NB4 (cell line): ENCODE results near the gene ITLN1.

Experiments used
- POLR2A ChIP-seq: IDR thresholded peaks from 2 replicates; pipeline ENCODE4 v1.6.1; 2011; ENCODE audit warnings: mild to moderate bottlenecking; ENCODE audit not compliant: insufficient read length; ENCODE audit errors: extremely low read depth
- TF ChIP-seq, protein P1 (sequence below): IDR thresholded peaks from 2 replicates; pipeline ENCODE4 v1.6.1; 2011; ENCODE audit warnings: low read depth, low read length
- TF ChIP-seq, protein P2 (sequence below): IDR thresholded peaks from one replicate; pipeline ENCODE4 v1.5.1; 2012; ENCODE audit warnings: low read depth, low read length

DNA sequence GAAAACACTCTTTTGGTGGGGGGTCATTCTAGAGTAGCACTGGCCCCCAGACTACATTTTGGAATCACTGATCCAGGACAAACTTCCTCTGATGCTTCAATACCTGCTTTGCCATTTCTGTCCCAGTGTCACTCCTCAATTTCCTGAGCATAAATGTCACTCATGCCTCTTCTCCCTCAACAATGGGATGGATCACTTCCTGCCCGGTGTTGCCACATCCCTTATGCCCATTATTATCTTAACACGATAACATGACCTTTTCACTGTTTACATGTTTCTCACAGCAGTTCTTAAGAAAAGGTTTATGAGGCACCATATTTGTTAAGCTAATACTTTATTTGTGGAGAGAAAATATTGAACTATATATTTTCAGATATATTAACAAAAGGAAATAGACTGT is 3.9 kb upstream of the ITLN1 start:
- TF ChIP-seq, protein P1, sequence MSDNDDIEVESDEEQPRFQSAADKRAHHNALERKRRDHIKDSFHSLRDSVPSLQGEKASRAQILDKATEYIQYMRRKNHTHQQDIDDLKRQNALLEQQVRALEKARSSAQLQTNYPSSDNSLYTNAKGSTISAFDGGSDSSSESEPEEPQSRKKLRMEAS = no peak
- TF ChIP-seq POLR2A = no peak
- TF ChIP-seq, protein P2, sequence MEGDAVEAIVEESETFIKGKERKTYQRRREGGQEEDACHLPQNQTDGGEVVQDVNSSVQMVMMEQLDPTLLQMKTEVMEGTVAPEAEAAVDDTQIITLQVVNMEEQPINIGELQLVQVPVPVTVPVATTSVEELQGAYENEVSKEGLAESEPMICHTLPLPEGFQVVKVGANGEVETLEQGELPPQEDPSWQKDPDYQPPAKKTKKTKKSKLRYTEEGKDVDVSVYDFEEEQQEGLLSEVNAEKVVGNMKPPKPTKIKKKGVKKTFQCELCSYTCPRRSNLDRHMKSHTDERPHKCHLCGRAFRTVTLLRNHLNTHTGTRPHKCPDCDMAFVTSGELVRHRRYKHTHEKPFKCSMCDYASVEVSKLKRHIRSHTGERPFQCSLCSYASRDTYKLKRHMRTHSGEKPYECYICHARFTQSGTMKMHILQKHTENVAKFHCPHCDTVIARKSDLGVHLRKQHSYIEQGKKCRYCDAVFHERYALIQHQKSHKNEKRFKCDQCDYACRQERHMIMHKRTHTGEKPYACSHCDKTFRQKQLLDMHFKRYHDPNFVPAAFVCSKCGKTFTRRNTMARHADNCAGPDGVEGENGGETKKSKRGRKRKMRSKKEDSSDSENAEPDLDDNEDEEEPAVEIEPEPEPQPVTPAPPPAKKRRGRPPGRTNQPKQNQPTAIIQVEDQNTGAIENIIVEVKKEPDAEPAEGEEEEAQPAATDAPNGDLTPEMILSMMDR = no peak
